CD4-positive, alpha-beta T cell treated with Interleukin-4 for 4 hours (primary cell): ENCODE data around the gene PITPNM1.

Source experiments
- DNase-seq: peaks from one replicate; pipeline ENCODE4 v3.0.0-alpha.2; 2020

Gene PITPNM1

DNA sequence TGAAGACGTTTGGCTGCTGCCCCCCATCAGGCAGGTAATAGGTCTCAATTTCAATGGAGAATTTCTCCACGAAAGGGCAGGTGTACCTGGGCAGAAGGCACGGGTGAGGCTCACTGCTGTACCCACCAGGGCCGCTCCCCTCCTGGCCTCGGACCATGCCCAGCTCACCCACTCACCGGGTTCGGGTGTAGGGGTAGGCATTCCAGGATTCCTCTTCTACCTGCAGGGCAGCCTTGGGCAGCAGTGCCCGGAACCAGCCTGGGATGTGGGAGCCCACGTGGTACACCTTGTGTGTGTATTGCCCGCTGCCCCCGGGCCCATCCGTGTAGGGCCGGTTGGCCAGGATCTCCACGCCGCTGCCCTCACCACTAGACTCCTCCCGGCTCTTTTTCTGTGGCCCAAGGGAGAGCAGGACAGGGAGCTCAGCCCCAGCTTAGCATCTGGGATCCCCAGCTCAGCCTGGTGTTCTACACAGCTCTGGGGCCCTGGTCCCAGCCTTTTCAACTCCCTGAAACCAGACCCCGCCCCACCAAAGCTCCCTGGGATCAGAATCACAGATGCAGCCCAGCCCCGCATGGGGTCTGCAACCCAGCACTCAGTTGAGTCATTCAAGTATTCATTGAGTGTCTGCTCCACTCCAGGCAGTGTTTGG is 2.7 kb downstream of the PITPNM1 start:
- DNase-seq: no peak

DNA sequence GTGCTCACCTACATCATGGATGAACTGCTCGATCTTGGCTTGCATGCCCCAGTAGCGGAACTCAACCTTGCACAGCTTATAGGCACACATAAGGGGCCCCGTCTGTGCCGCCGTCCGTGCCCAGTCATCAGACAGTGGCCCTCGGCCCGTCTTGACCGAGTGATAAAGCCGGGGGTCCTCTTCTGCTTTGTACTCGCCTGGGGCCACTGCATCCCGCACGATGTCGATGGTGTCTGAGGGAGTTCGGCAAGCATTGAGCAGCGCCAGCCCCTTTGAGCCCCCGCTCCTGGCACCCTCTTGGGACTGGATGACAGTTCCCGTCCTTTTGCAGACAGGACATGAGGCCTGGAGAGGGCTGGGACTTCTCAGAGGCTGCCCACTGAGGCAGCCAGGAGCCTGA is 3.3 kb downstream of the PITPNM1 start:
- no peak for DNase-seq

DNA sequence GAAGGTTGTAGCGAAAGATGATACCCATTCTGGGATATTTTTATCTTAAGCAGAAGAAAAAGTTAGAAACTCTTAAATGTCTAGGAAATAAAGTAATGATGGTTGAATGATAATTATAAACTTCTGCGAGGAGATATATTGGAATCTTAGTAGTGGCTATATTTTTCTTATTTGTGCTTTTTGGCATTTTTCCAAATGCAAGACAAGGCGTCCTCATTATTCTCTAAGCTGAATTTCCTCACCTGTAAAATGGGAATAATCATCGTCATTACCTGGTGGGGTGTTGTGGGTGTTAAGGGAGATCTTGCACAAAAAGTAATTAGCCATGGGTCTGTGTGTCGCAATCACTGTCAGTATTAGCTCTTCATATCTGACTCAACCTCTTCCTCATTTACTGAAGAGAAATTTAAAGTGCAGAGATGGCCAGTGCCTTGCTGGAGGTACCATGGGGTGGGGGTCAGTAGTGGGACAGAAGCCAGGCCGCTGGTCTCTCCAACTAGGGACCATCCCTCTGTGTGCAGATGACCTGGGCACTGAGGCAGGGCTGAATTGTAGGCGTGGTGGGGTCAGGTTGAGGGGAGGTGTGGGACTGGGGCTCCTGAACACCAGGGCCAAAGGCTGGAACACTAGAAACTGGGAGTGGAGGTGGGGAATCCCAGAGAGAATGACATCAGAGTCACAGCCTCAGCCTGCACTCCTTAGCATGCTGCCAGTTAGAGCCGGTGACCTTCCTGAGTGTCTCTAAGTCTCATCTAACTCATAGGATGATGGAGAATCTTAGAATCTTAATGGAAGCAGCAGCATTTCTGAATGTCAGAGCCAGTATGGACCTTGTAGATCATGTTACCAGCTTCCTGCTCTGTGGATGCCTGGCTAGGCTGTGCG is 4.1 kb downstream of the PITPNM1 start:
- no peak for DNase-seq

DNA sequence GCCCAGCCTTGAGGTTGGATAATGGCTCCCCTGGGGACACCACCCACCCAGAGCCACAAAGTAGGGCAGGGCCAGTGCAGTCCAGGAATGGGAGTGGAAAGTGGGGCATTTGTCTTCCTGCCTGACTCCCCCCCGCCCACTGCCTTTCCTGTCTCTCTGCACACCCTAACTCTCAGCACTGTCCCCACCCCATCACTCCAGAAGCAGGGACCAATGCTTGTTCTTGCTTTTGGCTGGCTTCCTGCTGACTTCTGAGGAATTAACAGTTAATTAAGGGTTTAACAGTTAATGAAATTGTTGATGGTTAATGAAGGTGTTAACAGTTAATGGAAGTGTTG is 4.7 kb downstream of the PITPNM1 start:
- no peak for DNase-seq

DNA sequence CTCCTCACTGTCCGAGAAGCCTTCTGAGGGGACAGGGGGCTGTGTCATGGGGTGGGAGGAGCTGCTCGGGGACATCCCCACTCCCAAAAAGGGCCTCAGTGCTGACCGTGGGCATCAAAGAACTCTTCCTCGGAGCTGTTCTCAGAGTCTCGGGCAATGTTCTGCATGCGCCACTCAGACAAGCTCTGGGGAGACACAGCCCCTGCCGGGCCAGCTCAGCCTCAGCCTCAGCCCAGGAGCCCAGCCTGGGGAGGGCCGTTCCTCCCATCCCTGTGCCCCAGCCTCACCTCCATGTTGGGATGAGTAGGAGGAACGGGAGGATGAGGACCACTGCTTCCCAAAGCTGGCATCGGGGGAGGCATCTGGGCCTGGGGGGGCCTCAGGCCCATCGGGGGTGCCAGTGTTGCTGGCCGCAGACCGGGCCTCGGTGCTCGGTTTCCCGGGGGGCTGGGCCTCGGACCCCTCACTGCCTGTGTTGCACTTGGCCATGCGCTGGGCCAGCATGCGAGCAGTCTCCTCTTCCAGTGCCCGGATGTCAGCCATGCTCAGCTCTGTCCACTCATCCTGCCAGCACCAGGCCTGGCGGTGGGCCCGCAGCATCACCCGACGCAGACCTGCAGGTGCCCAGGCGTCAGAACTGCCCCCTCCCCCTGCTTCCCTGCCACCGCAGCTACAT is 5.2 kb downstream of the PITPNM1 start:
- DNase-seq: no peak

DNA sequence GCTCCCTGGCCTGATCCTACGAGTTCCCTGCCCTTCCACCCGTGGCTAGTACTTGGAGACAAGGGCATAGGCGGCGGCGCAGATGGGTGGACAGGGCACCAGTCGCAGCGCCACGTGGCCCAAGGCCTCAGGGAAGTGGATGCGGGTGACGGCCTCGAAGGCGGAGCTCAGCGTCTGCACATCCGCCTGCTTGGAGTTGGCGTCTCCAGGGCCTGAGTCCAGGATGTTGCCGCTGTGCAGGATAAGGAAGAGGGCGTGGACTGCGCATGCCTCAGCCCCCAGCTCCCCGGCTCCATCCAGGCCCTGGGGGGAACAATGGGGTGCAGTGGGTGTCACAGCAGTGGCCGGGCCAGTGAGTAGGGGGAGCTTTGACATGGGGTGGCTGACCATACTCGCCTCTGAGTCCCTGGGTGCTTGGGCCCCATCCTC is 6.6 kb downstream of the PITPNM1 start:
- DNase-seq: no peak

DNA sequence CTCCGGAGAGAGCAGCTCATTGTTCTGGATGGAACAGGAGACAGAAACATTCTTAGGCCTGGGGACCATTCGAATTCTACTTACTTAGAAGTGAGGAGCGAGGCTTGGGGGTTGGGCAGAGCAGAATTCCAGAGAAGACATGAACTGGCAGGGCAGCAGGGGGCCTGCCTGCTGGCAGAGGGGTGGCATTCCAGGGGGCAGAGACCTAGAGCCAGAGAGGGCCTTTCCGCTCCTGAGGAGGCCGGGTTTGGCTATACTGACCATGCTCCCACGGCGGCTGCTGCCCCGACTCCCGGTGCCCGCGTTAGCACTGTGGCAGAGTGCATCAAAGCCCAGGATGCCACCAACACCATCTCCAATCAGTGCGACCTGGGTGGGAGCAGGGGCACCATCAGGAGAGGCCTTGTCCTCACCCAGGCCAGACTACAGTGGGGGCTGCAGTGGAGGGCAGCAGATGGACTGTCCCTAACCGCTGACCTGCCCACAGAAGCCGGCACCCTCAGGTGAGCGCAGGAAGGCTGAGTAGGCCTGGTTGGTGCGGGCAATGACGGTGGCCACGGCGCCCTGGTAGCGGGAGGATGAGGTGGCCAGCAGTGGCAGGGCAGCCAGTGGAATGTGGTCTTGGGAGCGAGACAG is 7.4 kb downstream of the PITPNM1 start:
- no peak for DNase-seq

DNA sequence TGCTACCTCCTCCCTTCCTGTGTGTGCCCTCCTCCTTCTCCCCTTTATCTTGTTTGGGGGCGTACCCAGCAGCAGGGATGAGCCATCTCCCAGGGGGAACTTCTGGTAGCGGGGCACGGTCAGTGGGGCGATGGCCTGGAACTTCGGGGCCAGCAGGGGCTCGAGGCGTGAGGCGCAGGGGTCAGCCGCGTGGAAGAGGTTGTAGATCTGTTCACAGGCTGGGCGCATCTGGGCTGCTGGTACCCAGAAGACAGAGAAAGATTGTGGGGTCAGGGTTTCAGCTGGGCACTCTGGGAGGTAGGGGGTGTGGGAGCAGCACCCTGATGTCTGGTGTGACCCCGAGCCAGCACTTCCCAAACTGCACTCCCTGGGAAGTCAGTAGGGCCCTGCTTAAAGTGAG is 9.1 kb downstream of the PITPNM1 start:
- DNase-seq: no peak

DNA sequence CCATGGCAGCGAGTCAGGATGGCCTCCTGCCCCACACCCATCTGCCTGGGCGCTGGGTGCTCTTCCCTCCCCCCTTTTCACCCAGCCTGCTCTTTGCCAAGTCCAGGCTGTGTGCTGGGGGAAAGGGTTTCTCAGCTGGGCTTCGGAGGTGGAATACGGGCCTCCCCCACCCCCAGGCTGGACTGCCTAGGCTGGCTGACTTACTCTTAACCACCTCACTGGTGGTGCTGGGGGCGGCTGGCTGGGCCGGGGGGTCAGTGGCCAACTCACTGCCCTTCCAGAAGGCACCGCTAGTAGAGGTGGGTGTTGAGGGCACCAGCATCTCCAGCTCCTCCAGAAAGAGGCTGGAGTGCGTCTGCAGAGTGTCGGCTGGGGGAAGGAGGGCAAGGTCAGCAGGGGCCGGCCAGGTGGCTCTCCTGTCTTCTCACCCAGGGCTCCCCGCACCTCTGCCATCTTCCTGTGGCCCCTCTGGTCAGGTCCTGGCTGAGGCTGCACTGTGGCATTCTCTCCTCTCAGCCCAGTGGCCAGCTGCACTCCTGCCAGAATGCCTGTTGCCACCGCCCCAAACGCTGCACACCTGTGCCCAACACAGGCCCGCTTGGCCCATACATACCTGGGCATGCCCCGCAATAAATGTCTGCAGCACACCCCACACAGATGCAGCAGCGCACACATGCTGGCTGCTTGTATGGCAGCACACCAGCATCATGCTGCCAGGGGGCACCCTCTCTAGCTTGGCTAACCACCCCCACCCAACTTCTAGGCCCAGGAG is 9.7 kb downstream of the PITPNM1 start:
- DNase-seq: no peak

DNA sequence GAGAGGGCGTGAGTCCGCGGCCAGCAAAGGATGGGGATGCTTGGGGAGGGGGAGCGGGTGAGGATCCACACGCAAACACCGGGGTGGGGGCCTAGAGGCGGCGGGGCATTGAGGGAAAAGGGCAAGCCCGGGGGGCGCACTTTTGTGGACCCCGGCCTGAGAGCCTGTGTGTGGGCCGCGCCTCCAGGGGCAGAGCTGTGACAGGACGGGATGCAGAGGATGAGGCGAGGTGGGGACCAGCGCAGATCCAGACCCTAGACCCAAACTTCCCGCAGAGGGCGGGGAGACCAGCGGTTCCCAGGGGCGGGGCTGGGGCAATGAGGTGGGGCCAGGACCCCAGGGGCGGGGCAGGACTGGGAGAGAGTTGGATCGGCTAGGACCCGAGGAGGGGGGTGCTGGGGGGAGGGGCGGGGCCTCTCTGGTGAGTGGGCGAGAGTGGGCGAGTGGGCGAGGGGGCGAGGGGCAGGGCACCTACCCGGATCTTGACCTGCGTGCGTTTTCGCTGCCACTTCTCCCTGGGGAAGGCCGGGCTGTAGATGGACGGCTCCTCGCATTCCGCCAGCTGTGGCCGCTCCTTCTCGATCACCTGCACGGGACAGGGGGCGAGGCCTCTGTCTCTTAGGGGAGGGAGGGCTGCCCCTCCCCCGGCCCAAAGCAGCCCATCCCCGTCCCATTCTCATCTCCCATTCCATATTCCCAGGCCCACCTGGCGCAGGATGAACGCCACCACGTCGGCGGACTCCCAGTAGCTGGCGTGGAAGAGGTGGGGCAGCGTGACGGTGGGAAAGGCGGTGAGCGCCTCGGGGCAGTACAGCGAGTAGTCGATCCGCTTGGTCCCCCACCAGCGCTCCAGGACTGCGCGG is 10.6 kb downstream of the PITPNM1 start:
- DNase-seq: no peak

DNA sequence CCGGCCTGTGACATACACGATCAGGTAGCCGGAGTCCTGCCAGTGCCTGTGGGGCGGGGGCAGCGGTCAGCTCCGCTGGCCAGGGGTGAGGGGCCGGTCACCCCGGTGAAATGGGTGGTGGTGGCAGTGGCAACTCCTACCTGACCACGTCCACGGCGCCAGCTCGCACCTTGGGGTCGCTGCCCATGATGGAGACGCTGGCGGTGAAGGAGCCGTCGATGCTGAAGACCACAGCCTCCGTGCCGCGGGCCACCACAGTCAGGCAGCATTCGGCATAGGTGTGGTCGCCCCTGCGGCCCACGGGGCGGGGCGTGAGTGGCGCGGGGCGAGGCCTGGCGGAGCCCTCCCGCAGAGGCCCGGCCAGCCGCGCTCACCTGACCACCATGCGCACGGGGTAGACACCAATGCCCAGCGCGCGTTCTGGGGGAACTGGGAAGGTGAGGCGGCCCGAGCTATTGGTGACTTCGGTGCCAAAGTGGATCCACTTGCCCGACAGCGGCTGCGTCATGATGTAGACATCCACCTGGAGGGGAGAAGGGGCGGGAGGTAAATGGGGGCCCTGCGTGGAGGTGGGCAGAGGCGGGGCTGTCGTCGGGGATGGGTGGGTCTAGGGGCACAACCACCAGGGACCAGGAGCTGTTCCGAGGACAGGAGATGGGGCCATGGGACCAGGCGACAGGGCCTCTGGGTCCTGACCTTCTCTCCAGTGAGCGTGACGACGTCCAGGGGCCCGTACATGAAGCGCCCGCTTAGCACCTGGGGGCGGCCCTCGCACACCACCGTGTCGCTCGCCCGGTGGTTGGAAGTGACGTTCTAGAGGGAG is 11.4 kb downstream of the PITPNM1 start:
- DNase-seq: no peak

DNA sequence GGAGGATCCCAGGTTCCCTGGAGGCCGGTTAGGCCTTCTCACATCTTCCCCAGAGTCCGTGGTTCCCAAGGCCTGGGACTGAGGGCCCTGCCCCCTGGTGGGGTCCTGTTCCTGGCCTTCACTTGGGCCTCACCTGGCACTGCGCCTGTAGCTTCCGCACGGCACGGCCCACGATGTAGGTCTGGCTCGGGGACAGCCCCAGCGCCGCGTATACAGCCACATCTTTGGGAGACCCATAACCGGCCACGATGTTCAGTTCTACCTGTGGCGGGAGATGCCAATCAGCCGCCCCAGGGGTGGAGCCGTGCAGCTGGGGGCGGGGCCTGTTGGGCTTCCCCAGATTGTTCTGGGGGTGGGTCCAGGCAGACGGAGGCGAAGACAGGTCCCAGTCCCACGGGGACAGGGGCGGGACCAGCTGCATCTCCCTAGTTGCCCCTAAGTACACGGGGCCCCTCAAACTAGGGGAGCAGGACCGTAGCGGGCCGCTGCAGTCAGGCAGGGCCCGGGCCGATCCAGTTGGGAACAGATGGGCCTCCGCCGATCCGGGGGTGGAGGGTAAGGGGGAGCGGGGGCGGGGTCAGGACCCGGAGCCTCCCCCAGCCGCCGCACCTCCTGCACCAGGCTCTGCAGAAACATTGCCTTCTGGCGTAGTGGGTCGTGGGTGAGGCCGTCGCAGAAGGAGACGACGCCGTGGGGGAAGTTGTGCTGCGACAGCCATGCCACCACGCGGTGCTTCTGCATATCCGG is 12.2 kb downstream of the PITPNM1 start:
- DNase-seq: no peak

DNA sequence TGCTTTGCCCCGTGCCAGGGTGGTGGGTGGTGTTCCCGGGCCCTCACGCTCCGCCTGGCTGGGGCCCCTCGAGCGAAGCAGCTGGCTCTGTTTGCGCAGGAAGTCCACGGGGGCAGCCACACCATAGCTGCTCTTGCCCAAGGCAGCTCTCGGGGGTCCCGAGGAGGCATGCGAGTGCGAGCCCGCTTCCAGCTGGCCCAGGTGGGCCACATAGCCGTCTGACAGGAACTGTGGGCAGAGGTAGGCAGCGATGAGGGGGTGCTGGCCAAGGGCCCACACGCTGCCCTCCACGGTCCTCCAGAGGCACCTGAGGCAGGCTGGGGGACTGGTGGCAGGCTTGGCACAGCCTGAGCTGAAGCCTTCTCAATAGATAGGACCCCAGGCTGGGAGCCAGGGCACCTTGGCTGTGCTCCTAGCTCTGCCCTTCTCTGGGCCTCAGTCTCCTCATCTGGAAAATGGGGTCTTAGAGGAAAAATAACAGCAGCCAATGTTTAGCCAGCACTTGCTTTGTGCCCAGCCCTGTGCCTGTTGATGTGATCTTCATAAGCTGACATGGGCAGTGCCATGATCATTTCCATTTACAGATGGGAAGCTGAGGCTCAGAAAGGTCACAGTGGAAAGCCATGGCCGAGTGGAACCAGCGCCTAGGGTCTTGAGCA is 13.0 kb downstream of the PITPNM1 start:
- no peak for DNase-seq

DNA sequence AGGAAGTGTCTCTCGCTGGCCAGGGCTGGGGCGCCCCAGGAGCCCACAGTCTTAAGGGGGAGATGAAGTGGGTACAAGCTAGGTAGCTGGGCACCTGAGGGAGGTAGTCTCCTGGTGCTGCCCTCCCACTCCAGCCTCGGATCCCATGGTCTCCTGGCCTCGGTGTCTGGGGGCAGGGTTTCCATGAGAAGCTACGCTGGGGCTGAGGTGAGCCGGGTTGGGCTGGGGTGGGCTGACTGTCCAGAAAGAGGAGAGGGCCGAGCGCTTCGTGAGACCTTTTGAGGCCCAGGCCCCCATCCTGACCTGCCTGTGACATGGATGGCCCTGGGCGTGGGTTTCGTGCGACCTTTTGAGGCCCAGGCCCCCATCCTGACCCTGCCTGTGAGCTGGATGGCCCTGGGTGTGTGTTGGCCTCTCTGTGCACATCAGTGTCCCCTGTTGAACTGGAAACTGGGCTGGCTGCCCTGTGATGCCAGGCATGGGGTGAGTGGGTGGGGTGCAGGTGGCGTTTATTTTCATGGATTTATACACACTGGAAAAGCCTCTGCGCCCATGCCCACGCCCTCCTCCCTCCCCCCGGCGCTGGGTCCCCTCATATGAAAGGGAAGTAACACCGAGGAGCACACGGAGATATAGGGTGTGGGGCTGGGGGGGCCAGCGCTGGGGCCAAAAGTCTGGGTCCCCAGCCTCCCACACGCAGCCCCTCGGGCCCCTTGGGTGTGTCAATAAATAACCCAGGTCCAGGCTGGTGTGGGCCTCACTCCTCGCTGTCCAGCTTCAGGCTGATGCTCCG is 13.7 kb downstream of the PITPNM1 start:
- no peak for DNase-seq

DNA sequence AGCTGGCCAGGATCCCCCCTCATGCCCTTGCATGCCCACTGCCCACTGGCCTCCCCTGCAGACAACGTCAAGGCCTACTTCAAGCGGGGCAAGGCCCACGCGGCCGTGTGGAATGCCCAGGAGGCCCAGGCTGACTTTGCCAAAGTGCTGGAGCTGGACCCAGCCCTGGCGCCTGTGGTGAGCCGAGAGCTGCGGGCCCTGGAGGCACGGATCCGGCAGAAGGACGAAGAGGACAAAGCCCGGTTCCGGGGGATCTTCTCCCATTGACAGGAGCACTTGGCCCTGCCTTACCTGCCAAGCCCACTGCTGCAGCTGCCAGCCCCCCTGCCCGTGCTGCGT is 14.5 kb downstream of the PITPNM1 start:
- DNase-seq: no peak

DNA sequence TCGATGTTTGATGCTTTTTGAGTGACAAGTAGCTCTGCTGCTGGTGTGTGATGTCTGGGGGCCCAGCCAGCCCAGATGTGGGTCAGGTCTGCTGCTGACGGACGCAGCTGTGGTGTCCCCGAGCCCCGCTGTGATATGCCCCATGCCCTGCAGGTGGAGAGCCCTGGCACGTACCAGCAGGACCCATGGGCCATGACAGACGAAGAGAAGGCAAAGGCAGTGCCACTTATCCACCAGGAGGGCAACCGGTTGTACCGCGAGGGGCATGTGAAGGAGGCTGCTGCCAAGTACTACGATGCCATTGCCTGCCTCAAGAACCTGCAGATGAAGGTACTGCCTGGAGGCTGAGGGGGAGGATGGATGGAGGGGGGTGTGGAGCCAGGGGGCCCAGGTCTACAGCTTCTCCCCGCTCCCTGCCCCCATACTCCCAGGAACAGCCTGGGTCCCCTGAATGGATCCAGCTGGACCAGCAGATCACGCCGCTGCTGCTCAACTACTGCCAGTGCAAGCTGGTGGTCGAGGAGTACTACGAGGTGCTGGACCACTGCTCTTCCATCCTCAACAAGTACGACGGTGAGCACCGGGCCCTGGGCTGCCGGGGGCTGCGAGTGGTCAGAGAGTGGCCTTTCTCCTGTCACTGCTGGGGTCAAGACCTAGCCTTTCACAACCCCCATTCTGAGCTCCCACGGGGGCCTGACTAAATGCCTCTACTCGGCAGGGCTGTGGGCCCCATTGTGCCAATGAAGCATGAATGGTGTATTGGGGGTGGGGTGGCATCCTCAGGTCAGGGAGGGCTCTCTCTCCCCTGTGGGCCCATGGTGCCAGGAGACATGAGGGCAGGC is 15.1 kb downstream of the PITPNM1 start:
- no peak for DNase-seq

DNA sequence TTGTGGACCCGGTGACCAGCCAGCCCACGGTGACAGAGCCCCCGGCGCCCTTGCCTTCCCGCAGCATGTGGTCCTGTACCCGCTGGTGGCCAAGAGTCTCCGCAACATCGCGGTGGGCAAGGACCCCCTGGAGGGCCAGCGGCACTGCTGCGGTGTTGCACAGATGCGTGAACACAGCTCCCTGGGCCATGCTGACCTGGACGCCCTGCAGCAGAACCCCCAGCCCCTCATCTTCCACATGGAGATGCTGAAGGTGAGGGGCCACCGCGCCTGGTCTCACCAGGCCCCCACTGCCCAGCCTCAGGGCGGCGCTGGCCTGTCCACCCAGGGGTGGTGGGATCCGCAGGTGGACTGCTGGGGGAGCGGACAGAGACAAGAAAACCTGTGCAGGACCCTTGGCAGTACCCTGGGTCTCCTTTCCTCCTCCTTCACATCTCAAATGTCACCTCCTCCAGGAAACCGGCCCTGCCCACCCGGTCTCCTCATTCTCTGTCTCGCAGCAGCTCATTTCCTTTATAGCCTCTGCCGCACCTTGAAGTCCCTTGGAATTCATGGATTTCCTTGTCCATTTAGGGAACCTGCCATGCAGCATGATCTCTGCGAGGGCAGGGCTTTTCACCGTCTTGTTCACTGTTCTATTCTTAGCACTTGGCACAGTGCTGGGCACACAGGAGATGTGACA is 15.8 kb downstream of the PITPNM1 start:
- DNase-seq: no peak
